HEK293 (cell line): Measurements from ENCODE around the gene ZNF423.

Experiments used
- OVOL3 ChIP-seq: fragments of 450-650 bp; formaldehyde crosslinking; IDR thresholded peaks from 2 replicates; pipeline ENCODE4 v1.5.1; 2016; ENCODE audit warnings: missing biosample characterization, missing genetic modification characterization
- YY1 ChIP-seq: fragments of 450-650 bp; formaldehyde crosslinking; IDR thresholded peaks from 2 replicates; pipeline ENCODE4 v1.5.1; 2018; ENCODE audit warnings: missing biosample characterization, missing genetic modification characterization
- ZNF274 ChIP-seq, 2 experiments: fragments of 200-500 bp in 1 of 2; fragments of 450-650 bp in 1 of 2; sonication (Bioruptor generic) in 1 of 2; formaldehyde crosslinking in 1 of 2; IDR thresholded peaks; 2 replicates each; pipeline versions ENCODE4 v1.5.1 to v1.6.1; 2014 to 2016; ENCODE audit warnings: borderline replicate concordance in 1 of 2, inconsistent platforms in 1 of 2, low read length in 1 of 2, missing biosample characterization in 1 of 2, missing genetic modification characterization in 1 of 2

GRCh38 chr16:49809561-49809960 lies 46.4 kb downstream of the ZNF423 start:
- TF ChIP-seq OVOL3 = no peak
- no peak for TF ChIP-seq YY1
- no peak for TF ChIP-seq ZNF274 (IDR thresholded peaks at IDR 0.05; ENCODE audit: low read length)
- no peak for TF ChIP-seq ZNF274 (tag by site-specific recombination; IDR thresholded peaks at IDR 0.05; ENCODE audit: borderline replicate concordance)
